GM12865 (cell line): Measurements from ENCODE around the gene XIRP2.

Experiments used
- DNase-seq: peaks from one replicate; pipeline ENCODE4 v3.0.0; 2010; ENCODE audit warnings: low read depth
- H3K4me3 ChIP-seq: 2 replicates; pipeline ENCODE4 v1.5.1; 2011; ENCODE audit warnings: mild to moderate bottlenecking, low read depth, low read length, control low read depth
- CTCF ChIP-seq: IDR thresholded peaks from 2 replicates; pipeline ENCODE4 v1.5.1; 2011; ENCODE audit warnings: low read length, control low read depth, low read depth, inconsistent platforms; ENCODE audit not compliant: insufficient read depth; ENCODE audit errors: missing control alignments

Gene XIRP2

DNA sequence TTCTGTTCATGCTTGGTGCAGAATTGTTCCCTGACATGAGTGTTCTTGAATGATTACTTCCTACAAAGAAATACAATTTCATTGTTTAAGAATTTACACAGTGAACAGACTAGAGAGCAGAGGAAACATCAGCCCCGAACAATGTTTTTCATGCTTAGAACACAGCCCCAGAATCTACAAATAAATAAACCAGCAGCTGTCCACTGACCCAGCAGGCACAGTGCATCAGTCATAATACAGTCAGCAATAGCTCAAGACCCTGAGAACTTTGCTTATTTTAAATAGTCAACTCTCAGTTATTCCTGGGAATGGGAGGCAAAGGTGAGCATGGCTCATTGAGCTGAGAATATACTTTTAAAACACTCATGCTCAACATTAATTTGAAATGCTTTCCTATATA is 38.4 kb downstream of the XIRP2 start:
- no peak for DNase-seq
- TF ChIP-seq CTCF = no peak
- H3K4me3 ChIP-seq = no peak overlapping the region

- DNase-seq = no peak
- no peak for TF ChIP-seq CTCF
- no peak overlapping the region for H3K4me3 ChIP-seq
Observed at GRCh38 chr2:166932032-166932431, 43.8 kb downstream of the XIRP2 start.

GRCh38 chr2:166934817-166935216 is 46.5 kb downstream of the XIRP2 start:
- no peak for TF ChIP-seq CTCF
- DNase-seq = no peak
- H3K4me3 ChIP-seq = no peak overlapping the region

- DNase-seq = no peak
- TF ChIP-seq CTCF = no peak
- H3K4me3 ChIP-seq = no peak overlapping the region
Observed at GRCh38 chr2:166942377-166942776, 54.1 kb downstream of the XIRP2 start.

- no peak overlapping the region for H3K4me3 ChIP-seq
- TF ChIP-seq CTCF = no peak
- no peak for DNase-seq
Observed at GRCh38 chr2:166944909-166945308, 56.6 kb downstream of the XIRP2 start.

DNA sequence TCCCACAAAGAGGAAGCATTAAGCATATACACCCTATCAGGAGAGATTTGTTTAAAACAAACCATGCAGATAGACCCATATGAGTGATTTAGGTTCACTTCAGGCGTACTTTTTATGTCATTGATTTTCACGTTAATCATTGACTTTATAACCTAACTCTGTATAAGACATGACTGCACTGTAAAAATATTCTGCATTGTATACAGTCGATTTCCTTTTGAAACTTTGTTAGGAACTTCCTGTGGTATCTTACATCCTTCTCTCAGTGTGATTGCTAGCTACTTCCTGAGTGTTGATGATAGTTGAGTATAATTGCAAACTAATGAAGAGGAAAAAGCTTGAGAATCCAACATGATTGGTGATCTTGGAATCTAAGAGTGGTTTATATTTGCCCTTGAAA is 69.4 kb downstream of the XIRP2 start:
- no peak for DNase-seq
- H3K4me3 ChIP-seq = no peak overlapping the region
- TF ChIP-seq CTCF = no peak

GRCh38 chr2:166958986-166959481 is 70.8 kb downstream of the XIRP2 start:
- TF ChIP-seq CTCF = no peak
- no peak overlapping the region for H3K4me3 ChIP-seq
- no peak for DNase-seq
